Measurements from ENCODE around the gene NPM1.

DNA sequence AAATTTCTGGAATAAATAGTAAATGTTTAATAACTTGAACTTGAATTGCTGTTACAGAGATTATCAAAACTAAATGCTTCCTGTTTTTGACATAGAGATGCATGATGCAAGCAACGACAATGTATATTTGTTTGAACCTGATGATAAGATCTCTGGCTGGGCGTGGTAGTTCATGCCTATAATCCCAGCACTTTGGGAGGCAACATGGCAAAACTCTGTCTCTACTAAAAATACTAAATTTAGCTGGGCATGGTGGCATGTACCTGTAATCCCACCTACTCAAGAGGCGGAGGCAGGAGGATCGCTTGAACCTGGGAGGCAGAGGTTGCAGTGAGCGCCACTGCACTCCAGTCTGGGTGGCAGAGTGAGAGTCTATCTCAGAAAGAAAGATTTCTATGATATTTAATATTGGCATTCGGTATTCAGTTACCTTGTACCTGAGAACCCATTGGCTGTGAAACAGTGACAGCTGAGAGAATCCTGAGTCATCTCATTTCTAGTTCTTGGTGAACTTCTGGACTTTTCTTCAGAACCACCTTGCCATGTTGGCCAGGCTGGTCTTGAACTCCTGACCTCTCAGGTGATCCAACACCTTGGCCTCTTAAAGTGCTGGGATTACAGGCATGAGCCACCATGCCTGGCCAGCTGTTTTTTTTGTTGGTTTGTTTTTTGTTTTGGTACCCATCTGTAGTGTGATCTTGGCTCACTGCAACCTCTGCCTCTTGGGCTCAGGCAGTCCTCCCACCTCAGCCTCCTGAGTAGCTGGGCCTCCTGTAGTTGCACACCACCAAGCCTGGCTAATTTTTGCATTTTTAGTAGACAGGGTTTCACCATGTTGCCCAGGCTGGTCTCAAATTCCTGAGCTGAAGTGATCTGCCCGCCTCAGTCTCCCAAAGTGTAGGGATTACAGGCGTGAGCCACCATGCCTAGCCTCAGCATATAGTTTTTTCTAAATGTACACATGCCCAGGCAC, 21.8 kb downstream of the NPM1 start:
- TF ChIP-seq POLR2A (IDR thresholded peaks at IDR 0.05) (no peak), CTCF (IDR thresholded peaks at IDR 0.05 in 8 of 11, conservative IDR thresholded peaks at IDR 0.05 in 3 of 11) (no peak), POLR2AphosphoS5 (IDR thresholded peaks at IDR 0.05) (no peak)

Measured in spleen (tissue), 7 donors.